Measurements from ENCODE around the gene HSPB9. TPM values are rescaled to one million over a fixed set of nuclear protein-coding genes. Genes with fewer than 3 reads are reported as not detected.

The HSPB9 gene
- total RNA-seq, 2 donors from 2014 or later, result 0.22 TPM; not detected in 1

DNA sequence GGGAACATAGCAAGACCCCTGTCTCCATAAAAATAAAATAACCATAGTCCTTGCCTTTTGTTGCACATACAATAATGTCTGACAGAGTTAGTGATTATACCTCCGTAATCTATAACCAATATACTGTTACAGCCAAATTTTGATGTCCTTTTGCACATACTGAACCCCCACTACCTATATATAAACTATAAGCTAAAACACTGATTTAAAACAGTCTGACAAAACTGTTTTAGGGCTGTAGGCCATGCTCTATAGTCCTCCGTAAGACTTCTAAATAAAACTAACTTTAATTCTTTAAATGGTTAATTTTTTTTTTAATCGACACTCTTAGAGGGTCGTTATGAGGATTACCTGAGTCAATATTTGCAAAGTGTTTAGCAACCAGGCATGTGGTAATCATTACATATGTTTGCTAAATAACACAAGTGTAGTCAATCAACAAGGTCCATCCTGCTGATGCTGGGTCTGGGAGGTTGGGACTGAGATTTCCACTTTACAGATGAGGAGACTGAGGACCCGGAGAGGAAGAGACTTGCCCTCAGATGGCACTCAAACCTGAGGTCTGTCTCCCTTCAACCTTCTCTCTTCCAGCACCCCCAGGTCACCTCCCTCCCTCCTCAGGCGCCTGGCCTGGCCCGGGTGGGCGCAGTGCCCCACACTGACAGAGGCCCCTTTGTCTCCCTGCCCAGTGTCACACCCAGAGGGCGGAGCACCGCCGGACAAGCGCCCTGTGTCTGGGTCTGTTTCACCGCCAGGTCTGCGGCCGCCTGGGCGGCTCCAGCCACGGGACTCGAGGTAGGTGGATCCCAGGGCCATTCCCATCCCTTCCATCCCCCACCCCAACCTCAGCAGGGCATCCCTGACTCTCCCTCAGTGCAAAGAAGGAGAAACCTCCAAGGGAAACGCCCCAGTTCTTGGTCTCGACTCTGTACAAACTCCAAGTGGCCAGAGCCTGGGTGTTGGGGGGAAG, 34.6 kb upstream of the HSPB9 start:
- Histone ChIP-seq H3K4me3 (ENCODE audit: low read length) (no peak overlapping the region), H3K9ac (ENCODE audit: extremely low read depth, low read length, poor library complexity, severe bottlenecking) (no peak overlapping the region), H3K36me3 (ENCODE audit: control insufficient read depth, insufficient read depth, low read length) (no peaks in the 10 kb centered on the region), H3K27ac (ENCODE audit: low read depth, low read length) (no peak overlapping the region), H3K4me1 (ENCODE audit: control insufficient read depth, insufficient read depth, low read length) (peaks cover 8% of the 10 kb centered on the region), H3K27me3 (ENCODE audit: control insufficient read depth, insufficient read depth, low read length, poor library complexity, severe bottlenecking) (no peaks in the 10 kb centered on the region), H3K9me3 (ENCODE audit: control insufficient read depth, low read length) (no peaks in the 10 kb centered on the region)
- DNase-seq, result peak; percentile 61
- Mint-ChIP-seq H3K27ac (no peak overlapping the region), H3K36me3 (ENCODE audit: low read depth) (no peaks in the 10 kb centered on the region), H3K27me3 (ENCODE audit: insufficient read depth) (peaks cover 10% of the 10 kb centered on the region), H3K4me1 (peaks cover 18% of the 10 kb centered on the region), H3K4me3 (no peak overlapping the region), H3K9me3 (no peaks in the 10 kb centered on the region)
- TF ChIP-seq, protein P1, sequence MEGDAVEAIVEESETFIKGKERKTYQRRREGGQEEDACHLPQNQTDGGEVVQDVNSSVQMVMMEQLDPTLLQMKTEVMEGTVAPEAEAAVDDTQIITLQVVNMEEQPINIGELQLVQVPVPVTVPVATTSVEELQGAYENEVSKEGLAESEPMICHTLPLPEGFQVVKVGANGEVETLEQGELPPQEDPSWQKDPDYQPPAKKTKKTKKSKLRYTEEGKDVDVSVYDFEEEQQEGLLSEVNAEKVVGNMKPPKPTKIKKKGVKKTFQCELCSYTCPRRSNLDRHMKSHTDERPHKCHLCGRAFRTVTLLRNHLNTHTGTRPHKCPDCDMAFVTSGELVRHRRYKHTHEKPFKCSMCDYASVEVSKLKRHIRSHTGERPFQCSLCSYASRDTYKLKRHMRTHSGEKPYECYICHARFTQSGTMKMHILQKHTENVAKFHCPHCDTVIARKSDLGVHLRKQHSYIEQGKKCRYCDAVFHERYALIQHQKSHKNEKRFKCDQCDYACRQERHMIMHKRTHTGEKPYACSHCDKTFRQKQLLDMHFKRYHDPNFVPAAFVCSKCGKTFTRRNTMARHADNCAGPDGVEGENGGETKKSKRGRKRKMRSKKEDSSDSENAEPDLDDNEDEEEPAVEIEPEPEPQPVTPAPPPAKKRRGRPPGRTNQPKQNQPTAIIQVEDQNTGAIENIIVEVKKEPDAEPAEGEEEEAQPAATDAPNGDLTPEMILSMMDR (conservative IDR thresholded peaks at IDR 0.05), result no peak
- WGBS, 2 experiments (ENCODE audit: insufficient coverage in 1 of 2, insufficient read length in 1 of 2), result 84 to 87% methylated on average over 10 to 20 of the region's 20 CpGs

- Mint-ChIP-seq H3K27me3 (ENCODE audit: insufficient read depth) (peaks cover 10% of the 10 kb centered on the region), H3K36me3 (ENCODE audit: low read depth) (no peaks in the 10 kb centered on the region), H3K4me3 (no peak overlapping the region), H3K27ac (no peak overlapping the region), H3K9me3 (no peaks in the 10 kb centered on the region), H3K4me1 (peaks cover 18% of the 10 kb centered on the region)
- TF ChIP-seq, protein P1 (conservative IDR thresholded peaks at IDR 0.05), result no peak
- Histone ChIP-seq H3K4me1 (ENCODE audit: control insufficient read depth, insufficient read depth, low read length) (peaks cover 8% of the 10 kb centered on the region), H3K9ac (ENCODE audit: extremely low read depth, low read length, poor library complexity, severe bottlenecking) (no peak overlapping the region), H3K27me3 (ENCODE audit: control insufficient read depth, insufficient read depth, low read length, poor library complexity, severe bottlenecking) (no peaks in the 10 kb centered on the region), H3K9me3 (ENCODE audit: control insufficient read depth, low read length) (no peaks in the 10 kb centered on the region), H3K27ac (ENCODE audit: low read depth, low read length) (no peak overlapping the region), H3K4me3 (ENCODE audit: low read length) (no peak overlapping the region), H3K36me3 (ENCODE audit: control insufficient read depth, insufficient read depth, low read length) (no peaks in the 10 kb centered on the region)
- 79 to 95% methylated on average over 4 to 8 of the region's 8 CpGs for WGBS, 2 experiments (ENCODE audit: insufficient coverage in 1 of 2, insufficient read length in 1 of 2)
- DNase-seq, result no peak
Observed at GRCh38 chr17:42088736-42089135, 33.9 kb upstream of the HSPB9 start.

GRCh38 chr17:42090964-42091790, 31.4 kb upstream of the HSPB9 start:
- 82 to 96% methylated on average over 3 to 8 of the region's 8 CpGs for WGBS, 2 experiments (ENCODE audit: insufficient coverage in 1 of 2, insufficient read length in 1 of 2)
- Mint-ChIP-seq H3K27me3 (ENCODE audit: insufficient read depth) (peaks cover 17% of the 10 kb centered on the region), H3K4me1 (peaks cover 20% of the 10 kb centered on the region), H3K27ac (no peak overlapping the region), H3K9me3 (no peaks in the 10 kb centered on the region), H3K36me3 (ENCODE audit: low read depth) (no peaks in the 10 kb centered on the region), H3K4me3 (no peak overlapping the region)
- Histone ChIP-seq H3K27me3 (ENCODE audit: control insufficient read depth, insufficient read depth, low read length, poor library complexity, severe bottlenecking) (peaks cover 9% of the 10 kb centered on the region), H3K4me3 (ENCODE audit: low read length) (no peak overlapping the region), H3K4me1 (ENCODE audit: control insufficient read depth, insufficient read depth, low read length) (peaks cover 8% of the 10 kb centered on the region), H3K9ac (ENCODE audit: extremely low read depth, low read length, poor library complexity, severe bottlenecking) (no peak overlapping the region), H3K9me3 (ENCODE audit: control insufficient read depth, low read length) (no peaks in the 10 kb centered on the region), H3K36me3 (ENCODE audit: control insufficient read depth, insufficient read depth, low read length) (no peaks in the 10 kb centered on the region), H3K27ac (ENCODE audit: low read depth, low read length) (no peak overlapping the region)
- TF ChIP-seq, protein P1 (conservative IDR thresholded peaks at IDR 0.05), result no peak
- no peak for DNase-seq
